ENCODE measurements around the gene CACNA1B.
"Not testable (repeated sequence)": the region's sequence is repeated elsewhere in the genome, so short reads cannot be mapped to it uniquely, and the experiment has no call there.

The CACNA1B gene

GRCh38 chr9:138078846-138079245, 201.3 kb downstream of the CACNA1B start:
- no peak for FAIRE-seq

GRCh38 chr9:138080979-138081378, 203.4 kb downstream of the CACNA1B start:
- no peak for FAIRE-seq

GRCh38 chr9:138082918-138083636, 205.5 kb downstream of the CACNA1B start:
- no peak for FAIRE-seq

DNA sequence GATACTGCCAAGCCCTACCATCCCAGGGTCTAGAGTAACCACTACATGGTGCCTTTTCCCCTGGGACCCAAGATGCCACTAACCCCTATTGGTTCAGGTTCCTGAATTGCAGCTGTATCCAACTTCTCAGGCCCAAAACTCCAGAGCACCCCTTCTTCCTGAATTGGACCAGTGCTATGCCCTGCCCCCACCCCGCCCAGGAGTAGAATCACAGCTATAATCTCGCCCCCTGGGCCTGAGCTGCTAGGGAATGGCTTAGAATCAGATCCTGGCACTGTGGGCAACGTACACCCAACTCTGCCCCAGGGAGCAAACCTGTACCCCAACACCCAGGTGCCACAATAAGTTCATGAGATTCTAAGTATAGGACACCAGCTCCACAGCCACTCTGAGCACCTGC, 206.3 kb downstream of the CACNA1B start:
- no peak for FAIRE-seq

DNA sequence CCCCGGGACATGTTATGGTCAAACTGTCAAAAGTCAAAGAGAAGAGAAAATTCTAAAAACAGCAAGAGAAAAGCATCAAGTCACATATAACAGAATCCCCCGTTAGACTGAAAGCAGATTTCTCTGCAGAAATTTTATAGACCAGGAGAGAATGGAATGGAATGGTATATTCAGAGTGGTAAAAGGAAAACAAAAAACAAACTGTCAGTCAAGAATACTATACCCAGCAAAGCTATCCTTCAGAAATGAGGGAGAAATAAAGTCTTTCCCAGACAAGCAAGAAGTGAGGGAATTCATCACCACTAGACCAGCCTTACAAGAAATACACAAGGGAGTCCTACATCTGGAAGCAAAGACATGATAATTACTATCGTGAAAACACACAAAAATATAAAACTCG, 208.0 kb downstream of the CACNA1B start:
- FAIRE-seq = no peak

GRCh38 chr9:138092057-138092456, 214.5 kb downstream of the CACNA1B start:
- not testable (repeated sequence) for FAIRE-seq

DNA sequence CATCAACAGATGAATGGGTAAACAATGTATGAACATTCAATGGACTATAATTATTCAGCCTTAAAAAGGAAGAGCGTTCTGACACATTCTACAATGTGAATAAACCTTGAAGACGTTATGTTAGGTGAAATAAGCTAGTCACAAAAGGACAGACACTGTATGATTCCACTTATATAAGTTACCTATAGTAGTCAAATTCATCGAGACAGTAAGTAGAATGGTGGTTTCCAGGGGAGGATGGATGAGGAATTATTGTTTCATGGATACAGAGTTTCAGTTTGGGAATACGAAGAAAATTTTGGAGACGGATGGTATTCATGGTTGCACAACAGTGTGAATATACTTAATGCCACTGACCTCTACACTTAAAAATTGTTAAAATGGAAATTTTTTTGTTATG, 216.4 kb downstream of the CACNA1B start:
- FAIRE-seq = no peak

GRCh38 chr9:138095813-138096518, 218.4 kb downstream of the CACNA1B start:
- no peak for FAIRE-seq

DNA sequence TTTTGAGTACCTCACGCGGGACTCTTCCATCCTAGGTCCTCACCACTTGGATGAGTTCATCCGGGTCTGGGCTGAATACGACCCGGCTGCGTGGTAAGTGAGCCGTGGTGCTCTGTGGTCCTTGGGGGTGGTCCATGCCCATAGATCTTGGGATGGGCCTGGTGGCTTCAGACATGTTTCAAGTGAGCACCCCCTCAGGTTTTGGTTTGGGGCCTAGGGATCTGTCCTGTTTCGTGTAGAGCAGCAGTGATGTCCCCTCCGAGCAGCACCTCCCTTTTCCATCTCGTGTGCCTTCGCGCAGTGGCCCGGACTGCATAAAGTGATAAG, 218.9 kb downstream of the CACNA1B start:
- FAIRE-seq = no peak

- no peak for FAIRE-seq
Observed at GRCh38 chr9:138097501-138097991, 220.0 kb downstream of the CACNA1B start.

DNA sequence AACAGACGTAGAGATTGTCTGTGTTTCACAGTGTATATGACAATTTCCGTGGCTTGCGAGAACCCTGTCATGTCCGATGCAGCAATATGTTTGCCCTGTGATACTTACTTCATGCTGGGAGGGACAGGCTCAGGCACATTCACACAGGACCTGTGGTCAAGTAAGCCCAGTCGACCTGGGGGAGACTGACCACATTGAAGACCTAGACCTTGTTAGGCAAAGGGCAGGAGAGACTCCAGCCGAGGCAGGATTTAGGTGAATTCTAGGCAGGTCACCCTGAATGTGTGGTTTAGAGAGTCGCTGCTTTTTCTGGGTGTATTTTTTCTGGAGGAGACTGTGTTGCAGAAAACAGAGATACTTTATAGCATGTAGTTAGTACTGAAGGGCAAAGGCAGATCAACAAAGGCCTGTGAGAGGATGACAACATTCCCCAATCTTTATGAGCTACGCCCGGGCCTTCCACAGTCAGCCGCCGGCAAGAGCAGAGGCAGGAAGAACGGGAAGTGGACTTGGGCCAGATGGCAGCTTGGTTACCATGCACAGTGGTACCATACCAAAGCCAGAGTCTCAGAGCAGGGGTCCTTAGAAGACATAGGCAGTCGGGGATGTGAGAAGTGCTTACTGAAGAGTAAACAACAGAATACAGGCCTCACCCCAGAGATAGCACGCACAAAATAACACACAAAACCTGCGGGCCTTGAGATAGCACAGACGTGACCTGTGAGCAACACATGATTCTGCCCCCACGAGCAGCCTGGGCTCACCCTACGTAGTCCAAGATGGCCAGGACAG, 220.7 kb downstream of the CACNA1B start:
- FAIRE-seq = no peak

DNA sequence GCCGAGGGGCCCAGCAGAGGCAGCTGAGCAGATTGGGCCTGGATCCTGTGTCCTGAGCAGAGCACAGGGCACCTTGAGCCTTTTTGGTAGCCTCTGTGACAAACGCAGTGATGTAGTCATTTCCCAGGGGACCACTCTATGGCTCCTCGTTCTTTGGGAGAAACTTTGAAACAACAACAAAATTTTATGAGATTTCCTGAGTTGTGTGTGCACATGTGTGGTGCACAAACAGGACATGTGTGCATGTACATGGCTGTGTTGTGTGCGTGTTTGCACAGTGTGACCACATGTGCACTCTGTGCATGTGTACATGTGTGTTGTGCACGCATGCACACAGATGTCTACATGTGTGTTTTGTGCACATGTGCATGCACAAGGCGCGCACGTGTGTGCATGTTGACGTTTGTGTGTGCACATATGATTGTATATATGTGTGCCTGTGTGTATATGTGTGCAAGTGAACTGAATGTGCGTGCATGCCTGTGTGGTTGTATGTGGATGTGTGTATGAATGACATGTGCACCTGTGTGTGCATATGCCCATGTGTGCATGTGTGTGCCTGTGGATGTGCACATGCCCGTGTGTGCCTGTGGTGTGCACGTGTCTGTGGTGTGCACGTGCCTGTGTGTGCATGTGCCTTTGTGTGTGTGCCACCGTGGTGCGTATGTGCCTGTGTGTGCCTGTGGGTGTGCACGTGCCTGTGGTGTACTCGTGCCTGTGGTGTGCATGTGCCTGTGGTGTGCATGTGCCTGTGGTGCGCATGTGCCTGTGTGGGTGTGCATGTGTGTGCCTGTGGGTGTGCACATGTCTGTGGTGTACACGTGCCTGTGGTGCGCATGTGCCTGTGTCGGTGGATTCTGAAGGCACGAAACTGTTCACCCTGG, 221.6 kb downstream of the CACNA1B start:
- FAIRE-seq = no peak

- FAIRE-seq = no peak
Observed at GRCh38 chr9:138099803-138100598, 222.4 kb downstream of the CACNA1B start.

DNA sequence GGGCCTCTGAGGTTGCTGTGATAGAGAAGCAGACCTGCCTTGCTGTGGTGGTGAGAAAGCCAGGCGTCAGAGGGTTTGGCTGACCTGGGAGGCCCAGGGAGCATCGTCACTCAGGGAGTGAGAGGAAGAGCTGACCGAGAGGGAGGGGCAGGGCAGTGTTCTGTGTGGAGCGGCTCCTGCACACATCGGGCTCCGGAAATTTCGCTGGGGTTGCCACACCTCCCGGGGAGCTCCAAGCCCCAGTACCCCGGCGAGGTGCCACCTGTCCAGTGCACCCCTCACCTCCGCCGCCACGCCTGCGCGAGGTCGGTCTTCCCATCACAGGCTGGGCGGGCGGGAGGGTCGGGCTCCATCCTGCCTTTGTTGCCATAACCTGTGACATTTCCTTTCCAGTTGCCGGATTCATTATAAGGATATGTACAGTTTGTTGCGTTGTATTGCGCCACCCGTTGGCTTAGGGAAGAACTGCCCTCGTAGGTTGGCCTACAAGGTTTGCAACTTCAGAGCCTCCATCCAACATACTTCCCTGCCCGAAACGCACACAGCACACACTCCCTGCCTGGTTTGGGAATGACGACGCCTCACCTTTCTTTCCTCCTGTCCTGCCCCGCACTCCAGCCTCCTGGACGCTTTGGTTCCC, 223.2 kb downstream of the CACNA1B start:
- FAIRE-seq = no peak

GRCh38 chr9:138101444-138102234, 224.1 kb downstream of the CACNA1B start:
- FAIRE-seq = no peak

- no peak for FAIRE-seq
Observed at GRCh38 chr9:138102246-138103051, 224.9 kb downstream of the CACNA1B start.

GRCh38 chr9:138103111-138103848, 225.7 kb downstream of the CACNA1B start:
- FAIRE-seq = no peak

DNA sequence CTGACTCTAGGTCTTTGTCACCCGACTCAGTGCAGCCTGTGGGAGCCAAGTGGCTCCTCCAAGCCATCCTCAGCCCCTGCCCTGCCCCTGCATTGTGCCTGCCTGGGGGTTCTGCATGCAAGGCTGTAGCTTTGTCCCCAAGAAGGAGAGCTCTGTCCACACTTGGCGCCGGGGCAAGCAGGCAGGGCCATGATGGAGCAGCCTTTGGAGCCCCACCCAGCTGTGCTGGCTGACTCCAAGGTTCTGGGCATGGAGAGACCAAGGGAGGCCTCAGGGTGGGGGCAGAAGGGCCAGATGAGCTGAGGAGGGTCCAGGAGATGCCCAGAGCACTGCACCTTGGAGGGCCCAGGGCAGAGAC, 226.2 kb downstream of the CACNA1B start:
- FAIRE-seq = no peak
